Transverse colon (tissue), 4 donors: ENCODE results near the gene EDEM1. TPM values are rescaled to one million over a fixed set of nuclear protein-coding genes. Genes with fewer than 3 reads are reported as not detected.

ENCODE experiments used
- DNase-seq: peaks from one replicate; pipeline ENCODE4 v3.0.0-alpha.2; 2019
- H3K27ac ChIP-seq, 4 donors: fragments of 200-600 bp; sonication (generic); 2 replicates each; pipeline ENCODE4 v1.5.1; 2016 to 2018; ENCODE audit warnings: inconsistent platforms in 4 of 4
- H3K27me3 ChIP-seq: fragments of 200-600 bp; sonication (generic); 2 replicates; pipeline ENCODE4 v1.5.1; 2017; ENCODE audit warnings: inconsistent platforms
- H3K36me3 ChIP-seq, 4 donors: fragments of 200-600 bp; sonication (generic); 2 replicates each; pipeline ENCODE4 v1.5.1; 2017 to 2019; ENCODE audit warnings: inconsistent platforms in 4 of 4
- H3K4me1 ChIP-seq, 4 donors: fragments of 200-600 bp; sonication (generic); 2 replicates each; pipeline ENCODE4 v1.5.1; 2017 to 2020; ENCODE audit warnings: inconsistent platforms in 4 of 4
- H3K4me3 ChIP-seq, 4 donors: fragments of 200-600 bp; sonication (generic); 1 replicate in 1 of 4; 2 replicates in 3 of 4; pipeline versions ENCODE4 v1.5.1 to v1.6.1; 2017 to 2019; ENCODE audit warnings: inconsistent platforms in 4 of 4
- H3K9me3 ChIP-seq, 2 donors: fragments of 200-600 bp; sonication (generic); 2 replicates each; pipeline ENCODE4 v1.5.1; 2017 to 2019; ENCODE audit warnings: inconsistent platforms in 2 of 2
- EP300 ChIP-seq: sonication (generic); formaldehyde crosslinking; IDR thresholded peaks from one replicate; pipeline ENCODE4 v1.6.1; 2017; ENCODE audit warnings: antibody characterized with exemption, low read depth
- POLR2A ChIP-seq: fragments of 450-650 bp; IDR thresholded peaks from one replicate; pipeline ENCODE4 v1.6.1; 2016; ENCODE audit warnings: antibody characterized with exemption, mild to moderate bottlenecking, moderate library complexity
- POLR2AphosphoS5 ChIP-seq, 3 donors: sonication (generic); formaldehyde crosslinking; IDR thresholded peaks; one replicate each; pipeline ENCODE4 v1.6.1; 2016; ENCODE audit warnings: antibody characterized with exemption in 3 of 3
- WGBS, 2 donors: methylation state at CpG; one replicate each; pipeline ENCODE4 v1.1.5; 2018; ENCODE audit warnings: low coverage in 1 of 2; 5-methylcytosine and 5-hydroxymethylcytosine counted together
- in situ Hi-C, 4 donors: fragments of 200-750 bp; cut with MboI; loops; one replicate each; pipeline versions ENCODE4 v1.15.0 to v1.15.1; 2017; ENCODE audit warnings: low sequenced_read_pairs in 3 of 4, low pct_ligation_motif_present in 1 of 4, low pct_unique_long_range_greater_than_20kb in 1 of 4
- intact Hi-C: fragments of 100-400 bp; cut with DNase I; formaldehyde crosslinking; loops from one replicate; pipeline ENCODE4 v1.15.1; 2023; ENCODE audit warnings: low total_unique reads
- total RNA-seq, 4 donors: library from RNA; depleted of rRNA; stranded (reverse); fragments of >200 nt; gene quantifications; one replicate each; pipeline ENCODE4 v1.1.0, GENCODE V29; 2016
- TF ChIP-seq, protein P1 (sequence below), 5 experiments: fragments of 200-600 bp in 3 of 5; fragments of 450-650 bp in 2 of 5; sonication (generic) in 3 of 5; IDR thresholded peaks; 1 replicate in 2 of 5; 2 replicates in 3 of 5; pipeline ENCODE4 v1.5.1; 2016 to 2017; ENCODE audit warnings: antibody characterized with exemption in 5 of 5, inconsistent platforms in 3 of 5, mild to moderate bottlenecking in 2 of 5, moderate library complexity in 1 of 5

Gene EDEM1
- total RNA-seq, 4 donors from 2014 or later = 27.3 to 312 (median 42.3) TPM

- no peak for TF ChIP-seq EP300
- no peak for TF ChIP-seq POLR2AphosphoS5 (IDR thresholded peaks at IDR 0.05)
- no peak for TF ChIP-seq POLR2A
- TF ChIP-seq, protein P1, sequence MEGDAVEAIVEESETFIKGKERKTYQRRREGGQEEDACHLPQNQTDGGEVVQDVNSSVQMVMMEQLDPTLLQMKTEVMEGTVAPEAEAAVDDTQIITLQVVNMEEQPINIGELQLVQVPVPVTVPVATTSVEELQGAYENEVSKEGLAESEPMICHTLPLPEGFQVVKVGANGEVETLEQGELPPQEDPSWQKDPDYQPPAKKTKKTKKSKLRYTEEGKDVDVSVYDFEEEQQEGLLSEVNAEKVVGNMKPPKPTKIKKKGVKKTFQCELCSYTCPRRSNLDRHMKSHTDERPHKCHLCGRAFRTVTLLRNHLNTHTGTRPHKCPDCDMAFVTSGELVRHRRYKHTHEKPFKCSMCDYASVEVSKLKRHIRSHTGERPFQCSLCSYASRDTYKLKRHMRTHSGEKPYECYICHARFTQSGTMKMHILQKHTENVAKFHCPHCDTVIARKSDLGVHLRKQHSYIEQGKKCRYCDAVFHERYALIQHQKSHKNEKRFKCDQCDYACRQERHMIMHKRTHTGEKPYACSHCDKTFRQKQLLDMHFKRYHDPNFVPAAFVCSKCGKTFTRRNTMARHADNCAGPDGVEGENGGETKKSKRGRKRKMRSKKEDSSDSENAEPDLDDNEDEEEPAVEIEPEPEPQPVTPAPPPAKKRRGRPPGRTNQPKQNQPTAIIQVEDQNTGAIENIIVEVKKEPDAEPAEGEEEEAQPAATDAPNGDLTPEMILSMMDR (IDR thresholded peaks at IDR 0.05) = no peak
- intact Hi-C loops (no loop called here), in situ Hi-C loops (no loop called here)
- Histone ChIP-seq H3K4me1 (no peaks in the 10 kb centered on the region), H3K4me3 (no peak overlapping the region), H3K27me3 (no peaks in the 10 kb centered on the region), H3K9me3 (no peaks in the 10 kb centered on the region), H3K27ac (no peak overlapping the region), H3K36me3 (no peaks in the 10 kb centered on the region)
- WGBS, 2 donors = 26 to 31% methylated on average over 2 of the region's 2 CpGs
- no peak for DNase-seq
Measured at GRCh38 chr3:5260992-5261501, 73.5 kb downstream of the EDEM1 start.

DNA sequence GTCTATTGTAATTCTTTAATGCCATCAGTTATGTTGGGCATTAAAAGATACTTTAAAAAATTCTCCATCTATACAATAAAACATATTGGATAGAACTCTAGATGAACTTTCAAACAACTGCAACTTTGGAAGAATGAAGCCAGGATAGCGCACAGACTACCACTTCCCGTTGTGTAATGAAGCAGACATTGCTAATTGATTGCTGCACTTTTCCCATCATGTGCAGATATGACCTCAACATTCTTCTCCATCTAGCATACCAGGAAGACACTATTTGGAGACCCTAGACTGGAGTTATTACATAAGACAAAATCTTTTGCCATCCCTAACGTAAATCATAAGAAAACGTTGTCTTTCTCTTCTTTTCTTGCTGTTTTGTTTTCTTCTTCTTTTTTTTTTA lies 75.0 kb downstream of the EDEM1 start:
- H3K27me3 ChIP-seq = no peaks in the 10 kb centered on the region
- in situ Hi-C loops (no loop called here), intact Hi-C loops (no loop called here)
- no peaks in the 10 kb centered on the region for H3K9me3 ChIP-seq
- 76 to 95% methylated on average over 4 of the region's 4 CpGs for WGBS, 2 donors
- H3K36me3 ChIP-seq = no peaks in the 10 kb centered on the region
- no peak overlapping the region for H3K27ac ChIP-seq
- no peak overlapping the region for H3K4me3 ChIP-seq
- TF ChIP-seq EP300 (no peak), POLR2AphosphoS5 (IDR thresholded peaks at IDR 0.05) (no peak), POLR2A (no peak)
- TF ChIP-seq, protein P1 (IDR thresholded peaks at IDR 0.05) = no peak
- H3K4me1 ChIP-seq = no peaks in the 10 kb centered on the region
- DNase-seq = no peak

DNA sequence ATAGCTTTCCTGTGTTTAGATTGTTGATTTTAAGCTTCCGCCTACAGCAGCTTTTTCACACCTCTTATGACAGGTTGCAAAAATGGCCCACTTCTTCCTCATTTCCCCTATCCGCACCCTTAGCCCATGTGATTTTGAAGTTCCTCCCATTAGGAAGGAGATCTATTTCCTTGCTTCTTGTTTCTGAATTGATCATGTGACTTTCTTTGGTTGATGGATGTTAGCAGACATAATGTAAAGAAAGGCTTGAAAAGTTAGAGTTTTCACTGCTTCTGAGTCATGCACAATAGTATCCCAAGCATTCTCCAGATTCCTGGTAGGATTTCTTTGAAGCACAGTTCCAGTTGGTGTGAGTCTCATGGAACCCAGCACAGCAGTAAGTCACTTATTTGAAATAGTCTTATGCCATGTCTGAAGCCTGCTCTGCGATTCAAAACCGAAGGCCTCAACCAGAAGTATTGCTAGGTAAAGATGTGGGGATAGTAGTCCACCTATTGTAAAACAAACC lies 76.6 kb downstream of the EDEM1 start:
- TF ChIP-seq POLR2A (no peak), POLR2AphosphoS5 (IDR thresholded peaks at IDR 0.05) (no peak), EP300 (no peak)
- TF ChIP-seq, protein P1 (IDR thresholded peaks at IDR 0.05) = no peak
- Histone ChIP-seq H3K4me1 (no peaks in the 10 kb centered on the region), H3K9me3 (no peaks in the 10 kb centered on the region), H3K36me3 (no peaks in the 10 kb centered on the region), H3K4me3 (no peak overlapping the region), H3K27ac (no peak overlapping the region), H3K27me3 (no peaks in the 10 kb centered on the region)
- WGBS, 2 donors = 89 to 97% methylated on average over 2 to 4 of the region's 4 CpGs
- in situ Hi-C loops (no loop called here), intact Hi-C loops (no loop called here)
- DNase-seq = no peak

DNA sequence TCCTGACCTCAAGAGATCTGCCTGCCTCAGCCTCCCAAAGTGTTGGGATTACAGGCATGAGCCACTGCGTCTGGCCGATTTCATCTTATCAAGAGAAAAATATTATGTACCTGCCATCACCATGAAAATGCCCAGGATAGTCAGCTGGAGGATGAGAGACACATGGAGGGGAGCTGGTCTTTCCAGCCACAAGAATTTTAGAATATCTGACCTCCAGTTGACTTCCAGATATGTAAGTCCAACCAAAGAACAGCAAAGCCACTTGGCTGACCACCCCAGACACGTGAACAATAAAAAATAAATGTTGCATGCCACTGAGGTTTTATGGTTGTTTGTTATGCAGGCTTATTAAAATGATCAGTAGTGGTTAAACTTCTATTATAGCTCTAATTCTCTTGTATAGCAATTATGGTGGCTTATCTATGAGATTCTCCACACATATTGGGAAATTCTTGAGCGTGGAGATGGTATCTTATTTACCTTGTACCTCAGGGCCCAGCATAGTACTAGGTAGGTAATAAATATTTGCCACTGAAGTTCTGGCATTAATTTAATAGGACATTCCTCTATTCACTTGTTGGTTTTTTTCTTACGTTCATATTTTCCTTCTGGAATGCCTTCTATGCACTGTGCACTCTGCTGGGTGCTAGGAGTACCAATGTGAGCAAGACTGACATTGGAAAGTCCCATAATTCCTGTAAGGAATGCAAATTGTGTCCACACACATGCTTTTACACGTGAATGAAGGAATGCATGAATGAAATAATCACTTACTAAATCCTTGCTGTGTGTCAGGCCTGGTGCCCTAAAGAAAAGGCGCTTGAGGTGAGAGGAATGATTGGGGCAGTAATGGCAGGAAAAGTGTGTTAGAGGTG lies 77.6 kb downstream of the EDEM1 start:
- Histone ChIP-seq H3K4me1 (no peaks in the 10 kb centered on the region), H3K4me3 (no peak overlapping the region), H3K27ac (no peak overlapping the region), H3K36me3 (no peaks in the 10 kb centered on the region), H3K27me3 (no peaks in the 10 kb centered on the region), H3K9me3 (no peaks in the 10 kb centered on the region)
- no peak for DNase-seq
- intact Hi-C loops = no loop called here
- in situ Hi-C loops = no loop called here
- WGBS, 2 donors = 72 to 73% methylated on average over 7 of the region's 7 CpGs
- no peak for TF ChIP-seq POLR2AphosphoS5 (IDR thresholded peaks at IDR 0.05)
- TF ChIP-seq, protein P1 (IDR thresholded peaks at IDR 0.05) = no peak
- TF ChIP-seq POLR2A = no peak
- no peak for TF ChIP-seq EP300
